Activated CD4-positive, alpha-beta memory T cell treated with anti-CD3 and anti-CD28 coated beads for 36 hours (primary cell): ENCODE measurements around the gene HBQ1. TPM values are rescaled to one million over a fixed set of nuclear protein-coding genes. Genes with fewer than 3 reads are reported as not detected.
A peak's percentile ranks its signal among the peaks of the same experiment; 100 is the strongest.

Experiments used
- CTCF ChIA-PET: fragments of 350-600 bp; sonication (Branson Sonifier 250); formaldehyde crosslinking; loops from one replicate; lab custom pipeline; 2021; ENCODE audit warnings: antibody characterized with exemption, inconsistent platforms; lab: Charles Lee
- POLR2A ChIA-PET: fragments of 350-600 bp; sonication (Branson Sonifier 250); formaldehyde crosslinking; loops from one replicate; lab custom pipeline; 2021; ENCODE audit warnings: antibody characterized with exemption; lab: Charles Lee
- DNase-seq: peaks from one replicate; pipeline ENCODE4 v3.0.0-alpha.2; 2020
- H3K27ac Mint-ChIP-seq: one replicate; pipeline ENCODE4 v1.8.0; 2021; ENCODE audit warnings: mixed read lengths
- H3K27me3 Mint-ChIP-seq: one replicate; pipeline ENCODE4 v1.8.0; 2021; ENCODE audit warnings: mixed read lengths
- H3K36me3 Mint-ChIP-seq: one replicate; pipeline ENCODE4 v1.8.0; 2021; ENCODE audit warnings: mixed read lengths
- H3K4me1 Mint-ChIP-seq: one replicate; pipeline ENCODE4 v1.8.0; 2021; ENCODE audit warnings: low read depth, mixed read lengths
- H3K4me3 Mint-ChIP-seq: one replicate; pipeline ENCODE4 v1.8.0; 2021; ENCODE audit warnings: mild to moderate bottlenecking, mixed read lengths
- H3K9me3 Mint-ChIP-seq: one replicate; pipeline ENCODE4 v1.8.0; 2021; ENCODE audit warnings: mixed read lengths
- intact Hi-C: fragments of 100-400 bp; cut with micrococcal nuclease; formaldehyde crosslinking; loops from one replicate; pipeline ENCODE4 v1.15.1; 2023
- total RNA-seq, 2 experiments: library from RNA; stranded (reverse); gene quantifications; one replicate each; pipeline ENCODE4 v1.2.3, GENCODE V29; 2021

Gene HBQ1
- total RNA-seq, result not detected

- CTCF ChIA-PET, result interaction anchor here (0.7 to 3.3 kb wide), 10 partner anchors 12 to 185 kb away, joined by 3 to 23 read pairs (median 4); no protein-coding TSS in a partner anchor
- Mint-ChIP-seq H3K36me3 (no peaks in the 10 kb centered on the region), H3K4me1 (no peaks in the 10 kb centered on the region), H3K9me3 (no peaks in the 10 kb centered on the region), H3K27ac (no peak within 1 kb of the TSS), H3K27me3 (peaks cover 28% of the 10 kb centered on the region), H3K4me3 (peak within 1 kb of the TSS; percentile 20)
- intact Hi-C loops, result loop anchor here (2.0 kb wide), 1 partner anchor 73 kb away; no protein-coding TSS in a partner anchor
- POLR2A ChIA-PET, result no interaction called here
- peak; percentile 30 for DNase-seq
Observed at GRCh38 chr16:180101-180675, at the start of gene HBQ1. Gene HBQ1 (plus strand): TSS chr16:180459. CDS start chr16:180487, 28 bp downstream.

GRCh38 chr16:130533-131173 is 49.6 kb upstream of the HBQ1 start:
- no peak for DNase-seq
- H3K27ac Mint-ChIP-seq, result no peak overlapping the region
- intact Hi-C loops, result no loop called here
- H3K9me3 Mint-ChIP-seq, result no peaks in the 10 kb centered on the region
- no peaks in the 10 kb centered on the region for H3K27me3 Mint-ChIP-seq
- ChIA-PET POLR2A (no interaction called here), CTCF (no interaction called here)
- H3K4me3 Mint-ChIP-seq, result no peak overlapping the region
- peaks cover 22% of the 10 kb centered on the region for H3K4me1 Mint-ChIP-seq
- peaks cover 6% of the 10 kb centered on the region for H3K36me3 Mint-ChIP-seq

- Mint-ChIP-seq H3K36me3 (peaks cover 10% of the 10 kb centered on the region), H3K27me3 (no peaks in the 10 kb centered on the region), H3K4me1 (peaks cover 29% of the 10 kb centered on the region), H3K27ac (no peak overlapping the region), H3K4me3 (no peak overlapping the region), H3K9me3 (no peaks in the 10 kb centered on the region)
- POLR2A ChIA-PET, result no interaction called here
- CTCF ChIA-PET, result interaction anchor here (0.7 kb wide), 1 partner anchor 49 kb away, joined by 3 read pairs; no protein-coding TSS in a partner anchor
- intact Hi-C loops, result no loop called here
- no peak for DNase-seq
Observed at GRCh38 chr16:132120-132519, 48.1 kb upstream of the HBQ1 start.

GRCh38 chr16:133716-134115 is 46.5 kb upstream of the HBQ1 start:
- Mint-ChIP-seq H3K27ac (no peak overlapping the region), H3K4me1 (peaks cover 31% of the 10 kb centered on the region), H3K27me3 (no peaks in the 10 kb centered on the region), H3K4me3 (no peak overlapping the region), H3K9me3 (no peaks in the 10 kb centered on the region), H3K36me3 (peaks cover 12% of the 10 kb centered on the region)
- DNase-seq, result no peak
- CTCF ChIA-PET, result interaction anchor here (1.7 to 1.8 kb wide), 2 partner anchors 26 to 37 kb away, joined by 7 to 8 read pairs; no protein-coding TSS in a partner anchor
- intact Hi-C loops, result no loop called here
- POLR2A ChIA-PET, result no interaction called here

- DNase-seq, result peak; percentile 39
- Mint-ChIP-seq H3K36me3 (peaks cover 10% of the 10 kb centered on the region), H3K27ac (peak overlapping the region; percentile 58), H3K27me3 (no peaks in the 10 kb centered on the region), H3K9me3 (no peaks in the 10 kb centered on the region), H3K4me1 (peaks cover 25% of the 10 kb centered on the region), H3K4me3 (peak overlapping the region; percentile 82)
- ChIA-PET POLR2A (interaction anchor here (0.7 kb wide), 2 partner anchors 76 to 187 kb away, joined by 4 read pairs; no protein-coding TSS in a partner anchor), CTCF (interaction anchor here (0.7 to 1.5 kb wide), 3 partner anchors 21 to 583 kb away, joined by 3 to 7 read pairs (median 6); no protein-coding TSS in a partner anchor)
- intact Hi-C loops, result no loop called here
Observed at GRCh38 chr16:138049-138417, 42.2 kb upstream of the HBQ1 start.

- Mint-ChIP-seq H3K4me1 (peaks cover 10% of the 10 kb centered on the region), H3K4me3 (peak overlapping the region; percentile 35), H3K27me3 (peaks cover 5% of the 10 kb centered on the region), H3K9me3 (no peaks in the 10 kb centered on the region), H3K36me3 (peaks cover 6% of the 10 kb centered on the region), H3K27ac (no peak overlapping the region)
- CTCF ChIA-PET, result interaction anchor here (1.1 kb wide), 1 partner anchor 75 kb away, joined by 3 read pairs; no protein-coding TSS in a partner anchor
- POLR2A ChIA-PET, result no interaction called here
- DNase-seq, result no peak
- intact Hi-C loops, result no loop called here
Observed at GRCh38 chr16:140175-140857, 39.9 kb upstream of the HBQ1 start.

GRCh38 chr16:142405-142967 is 37.8 kb upstream of the HBQ1 start:
- no peak for DNase-seq
- H3K4me1 Mint-ChIP-seq, result peaks cover 2% of the 10 kb centered on the region
- ChIA-PET CTCF (interaction anchor here (1.0 kb wide), 1 partner anchor 76 kb away, joined by 3 read pairs; no protein-coding TSS in a partner anchor), POLR2A (no interaction called here)
- H3K4me3 Mint-ChIP-seq, result no peak overlapping the region
- peaks cover 5% of the 10 kb centered on the region for H3K27me3 Mint-ChIP-seq
- no peak overlapping the region for H3K27ac Mint-ChIP-seq
- peaks cover 2% of the 10 kb centered on the region for H3K36me3 Mint-ChIP-seq
- intact Hi-C loops, result no loop called here
- H3K9me3 Mint-ChIP-seq, result no peaks in the 10 kb centered on the region

- Mint-ChIP-seq H3K4me3 (no peak overlapping the region), H3K27me3 (peaks cover 5% of the 10 kb centered on the region), H3K27ac (no peak overlapping the region), H3K4me1 (no peaks in the 10 kb centered on the region), H3K9me3 (no peaks in the 10 kb centered on the region), H3K36me3 (no peaks in the 10 kb centered on the region)
- ChIA-PET POLR2A (no interaction called here), CTCF (interaction anchor here (1.0 kb wide), 1 partner anchor 77 kb away, joined by 3 read pairs; no protein-coding TSS in a partner anchor)
- no peak for DNase-seq
- intact Hi-C loops, result no loop called here
Observed at GRCh38 chr16:143047-143446, 37.2 kb upstream of the HBQ1 start.

- Mint-ChIP-seq H3K27me3 (peaks cover 5% of the 10 kb centered on the region), H3K4me1 (no peaks in the 10 kb centered on the region), H3K36me3 (no peaks in the 10 kb centered on the region), H3K9me3 (no peaks in the 10 kb centered on the region), H3K4me3 (no peak overlapping the region), H3K27ac (no peak overlapping the region)
- DNase-seq, result no peak
- POLR2A ChIA-PET, result no interaction called here
- CTCF ChIA-PET, result interaction anchor here (1.0 kb wide), 1 partner anchor 77 kb away, joined by 3 read pairs; no protein-coding TSS in a partner anchor
- intact Hi-C loops, result no loop called here
Observed at GRCh38 chr16:143456-143855, 36.8 kb upstream of the HBQ1 start.

GRCh38 chr16:144797-145252 is 35.4 kb upstream of the HBQ1 start:
- no peak overlapping the region for H3K27ac Mint-ChIP-seq
- CTCF ChIA-PET, result no interaction called here

GRCh38 chr16:146646-147045 is 33.6 kb upstream of the HBQ1 start:
- intact Hi-C loops, result no loop called here
- no peak for DNase-seq
- ChIA-PET POLR2A (no interaction called here), CTCF (no interaction called here)
- Mint-ChIP-seq H3K4me3 (no peak overlapping the region), H3K27ac (no peak overlapping the region), H3K9me3 (no peaks in the 10 kb centered on the region), H3K27me3 (peaks cover 8% of the 10 kb centered on the region), H3K4me1 (no peaks in the 10 kb centered on the region), H3K36me3 (no peaks in the 10 kb centered on the region)

More at GRCh38 chr16:144797-145252, 35.4 kb upstream of the HBQ1 start:
- Mint-ChIP-seq H3K27me3 (peaks cover 5% of the 10 kb centered on the region), H3K4me3 (no peak overlapping the region), H3K4me1 (no peaks in the 10 kb centered on the region), H3K9me3 (no peaks in the 10 kb centered on the region), H3K36me3 (no peaks in the 10 kb centered on the region)
- intact Hi-C loops, result no loop called here
- DNase-seq, result no peak
- POLR2A ChIA-PET, result no interaction called here
